Thyroid gland (tissue), 4 donors: ENCODE results near the gene STXBP5L.

Experiments
- POLR2A ChIP-seq, 2 donors: fragments of 450-650 bp; IDR thresholded peaks; one replicate each; pipeline ENCODE4 v1.6.1; 2017; ENCODE audit warnings: antibody characterized with exemption in 2 of 2, mild to moderate bottlenecking in 2 of 2, moderate library complexity in 1 of 2
- TF ChIP-seq, protein P1 (sequence below), 6 experiments: fragments of 200-600 bp in 3 of 6; fragments of 450-650 bp in 3 of 6; sonication (generic) in 3 of 6; IDR thresholded peaks; one replicate each; pipeline ENCODE4 v1.5.1; 2016 to 2019; ENCODE audit warnings: antibody characterized with exemption in 6 of 6, mild to moderate bottlenecking in 2 of 6, inconsistent platforms in 1 of 6, moderate library complexity in 1 of 6

DNA sequence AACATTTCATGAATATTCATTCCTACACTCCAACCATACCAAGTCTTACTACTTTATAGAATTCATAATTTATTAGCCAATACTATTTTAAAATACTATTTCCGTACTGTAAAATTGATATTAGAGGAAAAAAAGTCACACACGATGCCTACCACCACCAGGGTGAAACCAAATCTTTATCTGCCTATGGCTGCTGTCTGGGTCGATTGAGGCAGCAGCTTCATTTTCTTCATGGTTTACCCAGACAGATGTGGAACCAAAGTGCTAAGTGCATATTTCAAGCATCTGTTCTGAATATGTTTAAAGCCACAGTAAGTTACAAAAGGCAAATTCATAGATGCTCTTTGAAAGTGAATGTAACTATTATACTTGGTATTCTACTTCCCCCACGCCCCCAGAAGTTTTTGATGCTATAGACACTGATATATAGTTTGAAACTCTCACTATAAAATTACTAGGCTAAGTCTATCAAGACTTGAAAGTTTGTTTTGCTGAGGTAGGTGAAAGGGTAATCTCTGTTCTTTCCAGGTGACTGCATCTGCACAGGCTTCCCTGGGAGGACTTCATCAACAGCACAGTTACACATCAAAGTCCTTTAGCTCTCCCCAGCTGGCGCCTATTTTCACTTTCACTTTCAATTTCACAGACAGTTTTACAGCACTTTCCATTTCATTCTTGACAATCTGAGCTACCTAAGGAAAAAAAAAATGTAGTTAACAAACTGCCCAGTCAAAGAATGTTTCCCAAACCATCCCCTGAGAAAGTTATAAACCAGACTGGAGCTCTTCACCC, 523.9 kb downstream of the STXBP5L start:
- no peak for TF ChIP-seq POLR2A (IDR thresholded peaks at IDR 0.05)
- TF ChIP-seq, protein P1, sequence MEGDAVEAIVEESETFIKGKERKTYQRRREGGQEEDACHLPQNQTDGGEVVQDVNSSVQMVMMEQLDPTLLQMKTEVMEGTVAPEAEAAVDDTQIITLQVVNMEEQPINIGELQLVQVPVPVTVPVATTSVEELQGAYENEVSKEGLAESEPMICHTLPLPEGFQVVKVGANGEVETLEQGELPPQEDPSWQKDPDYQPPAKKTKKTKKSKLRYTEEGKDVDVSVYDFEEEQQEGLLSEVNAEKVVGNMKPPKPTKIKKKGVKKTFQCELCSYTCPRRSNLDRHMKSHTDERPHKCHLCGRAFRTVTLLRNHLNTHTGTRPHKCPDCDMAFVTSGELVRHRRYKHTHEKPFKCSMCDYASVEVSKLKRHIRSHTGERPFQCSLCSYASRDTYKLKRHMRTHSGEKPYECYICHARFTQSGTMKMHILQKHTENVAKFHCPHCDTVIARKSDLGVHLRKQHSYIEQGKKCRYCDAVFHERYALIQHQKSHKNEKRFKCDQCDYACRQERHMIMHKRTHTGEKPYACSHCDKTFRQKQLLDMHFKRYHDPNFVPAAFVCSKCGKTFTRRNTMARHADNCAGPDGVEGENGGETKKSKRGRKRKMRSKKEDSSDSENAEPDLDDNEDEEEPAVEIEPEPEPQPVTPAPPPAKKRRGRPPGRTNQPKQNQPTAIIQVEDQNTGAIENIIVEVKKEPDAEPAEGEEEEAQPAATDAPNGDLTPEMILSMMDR (IDR thresholded peaks at IDR 0.05) = no peak
